GM12891 (cell line): ENCODE results near the gene ARHGAP9.

Experiments
- PAX5 ChIP-seq: IDR thresholded peaks from 2 replicates; pipeline ENCODE4 v1.6.1; 2011; ENCODE audit warnings: low read length, moderate library complexity, mild to moderate bottlenecking; ENCODE audit not compliant: insufficient read depth, severe bottlenecking
- POLR2A ChIP-seq: IDR thresholded peaks from 2 replicates; pipeline ENCODE4 v1.6.1; 2011; ENCODE audit warnings: low read depth, low read length, control low read depth
- POLR2AphosphoS5 ChIP-seq: IDR thresholded peaks from 2 replicates; pipeline ENCODE4 v1.6.1; 2011; ENCODE audit warnings: low read depth, low read length, control low read depth
- POU2F2 ChIP-seq: IDR thresholded peaks from 2 replicates; pipeline ENCODE4 v1.6.1; 2011; ENCODE audit warnings: low read depth, mild to moderate bottlenecking, control low read depth, low read length, moderate library complexity
- SPI1 ChIP-seq: IDR thresholded peaks from 2 replicates; pipeline ENCODE4 v1.6.1; 2011; ENCODE audit warnings: low read depth, low read length, control low read depth
- TAF1 ChIP-seq: IDR thresholded peaks from 2 replicates; pipeline ENCODE4 v1.6.1; 2011; ENCODE audit warnings: low read depth, low read length, control low read depth

GRCh38 chr12:57479376-57480115 is at the start of gene ARHGAP9:
- TF ChIP-seq POLR2A (peak; percentile 49; the same call in 1 of the 2 replicates), POLR2AphosphoS5 (no peak; the same call in 1 of the 2 replicates), SPI1 (peak; percentile 73), POU2F2 (no peak), TAF1 (peak; percentile 39; the same call in 1 of the 2 replicates), PAX5 (no peak)
